NB4 (cell line): ENCODE results near the gene WDR45B.

ENCODE experiments used
- CTCF ChIP-seq: IDR thresholded peaks from one replicate; pipeline ENCODE4 v1.5.1; 2012; ENCODE audit warnings: low read depth, low read length
- POLR2A ChIP-seq: IDR thresholded peaks from 2 replicates; pipeline ENCODE4 v1.6.1; 2011; ENCODE audit warnings: mild to moderate bottlenecking; ENCODE audit not compliant: insufficient read length; ENCODE audit errors: extremely low read depth

GRCh38 chr17:82619641-82620040 lies 28.6 kb downstream of the WDR45B start:
- TF ChIP-seq CTCF, result no peak
- no peak for TF ChIP-seq POLR2A
